Measurements from ENCODE around the gene SYNPO. TPM values are rescaled to one million over a fixed set of nuclear protein-coding genes. Genes with fewer than 3 reads are reported as not detected.

The SYNPO gene
- total RNA-seq, 4 donors from 2014 or later, result 3.8 to 8.5 (median 4.2) TPM

DNA sequence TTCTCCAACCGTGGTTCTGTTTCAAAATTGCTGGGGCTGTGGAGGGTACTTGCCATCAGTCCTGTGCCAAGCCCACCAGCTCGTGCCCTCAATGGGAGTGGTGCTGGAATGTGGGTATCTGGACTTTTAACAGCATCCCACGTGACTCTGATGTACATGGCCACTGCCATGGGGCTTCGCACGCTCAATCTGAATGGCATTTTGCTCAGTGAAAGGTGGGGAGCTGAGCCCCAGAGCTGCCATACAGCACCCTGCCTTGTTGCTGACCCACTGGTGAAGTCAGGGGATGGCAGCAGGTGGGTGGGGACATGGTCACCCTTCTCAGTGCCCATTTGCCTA, 16.6 kb upstream of the SYNPO start:
- intact Hi-C loops (cut with DNase I; ENCODE audit: low total_unique reads), result no loop called here
- 83 to 84% methylated on average over 5 of the region's 5 CpGs for WGBS, 2 donors
- DNase-seq (ENCODE audit: low spot score in 2 of 2), result no peak
- H3K4me3 ChIP-seq (ENCODE audit: low read depth, poor library complexity, severe bottlenecking), result no peak overlapping the region
- TF ChIP-seq, protein P1, sequence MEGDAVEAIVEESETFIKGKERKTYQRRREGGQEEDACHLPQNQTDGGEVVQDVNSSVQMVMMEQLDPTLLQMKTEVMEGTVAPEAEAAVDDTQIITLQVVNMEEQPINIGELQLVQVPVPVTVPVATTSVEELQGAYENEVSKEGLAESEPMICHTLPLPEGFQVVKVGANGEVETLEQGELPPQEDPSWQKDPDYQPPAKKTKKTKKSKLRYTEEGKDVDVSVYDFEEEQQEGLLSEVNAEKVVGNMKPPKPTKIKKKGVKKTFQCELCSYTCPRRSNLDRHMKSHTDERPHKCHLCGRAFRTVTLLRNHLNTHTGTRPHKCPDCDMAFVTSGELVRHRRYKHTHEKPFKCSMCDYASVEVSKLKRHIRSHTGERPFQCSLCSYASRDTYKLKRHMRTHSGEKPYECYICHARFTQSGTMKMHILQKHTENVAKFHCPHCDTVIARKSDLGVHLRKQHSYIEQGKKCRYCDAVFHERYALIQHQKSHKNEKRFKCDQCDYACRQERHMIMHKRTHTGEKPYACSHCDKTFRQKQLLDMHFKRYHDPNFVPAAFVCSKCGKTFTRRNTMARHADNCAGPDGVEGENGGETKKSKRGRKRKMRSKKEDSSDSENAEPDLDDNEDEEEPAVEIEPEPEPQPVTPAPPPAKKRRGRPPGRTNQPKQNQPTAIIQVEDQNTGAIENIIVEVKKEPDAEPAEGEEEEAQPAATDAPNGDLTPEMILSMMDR (IDR thresholded peaks at IDR 0.05), result no peak
- TF ChIP-seq POLR2A (IDR thresholded peaks at IDR 0.05), result no peak

DNA sequence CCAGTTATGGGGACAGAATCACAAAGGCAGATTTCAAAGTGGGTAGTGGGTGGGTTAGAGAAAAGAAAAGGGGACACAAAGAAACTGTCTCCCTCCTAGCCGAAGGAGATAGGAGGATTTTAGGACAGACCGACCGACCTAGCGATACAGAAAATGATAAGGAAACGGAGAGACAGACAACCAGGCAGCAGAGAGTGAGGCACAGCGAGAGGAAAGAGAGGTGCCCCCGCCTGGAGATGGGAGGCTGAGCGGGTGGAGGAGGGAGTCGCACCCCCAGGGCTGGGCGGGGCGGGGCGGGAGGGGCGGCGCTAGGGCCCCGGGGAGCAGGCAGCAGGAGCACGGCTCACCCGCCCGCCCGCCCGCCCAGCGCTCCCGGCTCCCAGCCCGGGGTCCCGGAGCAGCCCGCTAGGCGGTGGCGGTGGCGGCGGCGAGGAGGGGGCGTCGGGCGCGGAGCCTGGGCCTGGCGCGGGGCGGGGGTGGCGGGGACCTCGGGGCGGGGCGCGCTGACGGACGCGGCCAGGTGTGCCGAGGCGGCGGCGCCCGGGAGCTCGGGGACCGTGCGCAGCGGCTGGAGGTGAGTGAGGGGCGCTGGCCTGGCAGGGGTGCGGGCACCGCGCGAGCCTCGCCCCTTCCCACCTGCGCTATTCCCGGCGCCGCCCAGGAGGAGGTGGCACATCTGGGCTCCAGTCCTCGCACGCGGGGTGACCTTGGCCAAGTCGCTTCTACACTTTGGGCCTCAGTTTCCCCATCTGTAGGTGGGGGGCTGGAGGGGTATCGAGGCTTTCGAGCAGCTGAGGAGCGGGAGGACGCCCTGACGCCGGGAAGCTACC, 15.9 kb upstream of the SYNPO start:
- no peak for DNase-seq (ENCODE audit: low spot score in 2 of 2)
- peak overlapping the region; percentile 59 for H3K4me3 ChIP-seq (ENCODE audit: low read depth, poor library complexity, severe bottlenecking)
- WGBS, 2 donors, result 6 to 14% methylated on average over 23 to 47 of the region's 74 CpGs
- intact Hi-C loops (cut with DNase I; ENCODE audit: low total_unique reads), result no loop called here
- no peak for TF ChIP-seq POLR2A (IDR thresholded peaks at IDR 0.05)
- TF ChIP-seq, protein P1 (IDR thresholded peaks at IDR 0.05), result no peak

DNA sequence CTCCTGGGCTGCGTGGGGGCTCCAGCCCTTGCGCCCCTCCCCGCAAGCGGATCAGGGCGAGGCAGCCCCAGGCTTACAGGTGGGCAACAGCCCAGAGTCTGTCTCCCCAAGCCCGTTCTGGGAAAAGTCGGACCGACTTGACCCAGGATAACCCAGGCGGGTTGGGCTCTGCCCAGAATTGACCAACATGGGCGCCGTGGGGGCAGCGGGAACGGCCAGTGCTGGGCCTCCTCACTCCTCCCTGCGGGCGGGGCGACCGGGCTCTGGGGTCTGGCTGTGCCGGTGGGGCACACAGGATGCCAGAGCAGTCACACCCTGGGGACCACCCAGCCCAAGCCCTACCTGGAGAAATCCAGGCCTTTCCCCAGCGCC, 15.3 kb upstream of the SYNPO start:
- intact Hi-C loops (cut with DNase I; ENCODE audit: low total_unique reads), result no loop called here
- TF ChIP-seq, protein P1 (IDR thresholded peaks at IDR 0.05), result no peak
- no peak for TF ChIP-seq POLR2A (IDR thresholded peaks at IDR 0.05)
- WGBS, 2 donors, result 10 to 18% methylated on average over 10 to 17 of the region's 19 CpGs
- no peak for DNase-seq (ENCODE audit: low spot score in 2 of 2)
- H3K4me3 ChIP-seq (ENCODE audit: low read depth, poor library complexity, severe bottlenecking), result peak overlapping the region; percentile 59

DNA sequence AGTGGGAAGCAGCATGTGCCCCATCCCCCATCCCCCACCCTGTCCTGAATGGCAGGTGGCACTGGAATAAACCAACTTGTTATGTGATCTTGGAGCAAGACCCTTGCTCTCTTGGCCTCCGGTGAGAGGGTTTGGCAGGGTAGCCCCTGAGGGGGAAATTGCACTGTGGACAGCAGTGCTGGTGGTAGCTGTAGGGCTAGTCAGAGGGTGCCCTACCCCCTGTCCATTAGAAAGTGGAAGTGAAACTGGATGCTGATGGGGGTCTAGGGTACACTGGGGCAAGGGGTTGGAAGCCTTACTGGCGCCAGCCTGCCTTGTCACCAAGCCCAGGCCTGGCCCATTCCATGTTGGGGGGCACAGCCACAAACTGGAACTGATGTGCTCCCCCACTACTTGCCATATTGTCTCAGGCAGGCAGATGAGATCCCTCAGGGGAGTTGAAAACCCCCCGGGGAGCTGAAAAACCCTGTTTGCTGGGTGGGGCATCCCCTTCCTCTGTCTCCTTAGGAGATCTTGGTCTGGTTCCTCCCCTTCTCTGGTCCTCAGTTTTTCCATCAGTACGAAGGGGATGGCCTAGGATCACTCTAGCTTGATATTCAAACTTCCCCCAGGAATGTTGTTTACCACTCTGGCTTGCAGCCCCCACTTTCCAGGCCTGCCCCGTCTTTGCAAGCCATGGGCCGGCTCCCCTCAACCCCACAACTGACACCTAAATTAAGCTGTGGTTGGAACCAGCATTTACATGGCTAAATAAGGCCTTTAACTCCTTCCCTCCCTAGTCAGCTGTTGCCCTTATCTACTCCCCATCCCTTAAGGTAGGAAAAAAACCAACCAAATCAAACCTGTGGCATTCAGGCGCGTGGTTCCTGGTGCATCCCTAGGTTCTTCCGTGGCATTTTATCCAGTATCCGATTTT, 14.4 kb upstream of the SYNPO start:
- DNase-seq (ENCODE audit: low spot score in 2 of 2), result no peak
- TF ChIP-seq POLR2A (IDR thresholded peaks at IDR 0.05), result no peak
- TF ChIP-seq, protein P1 (IDR thresholded peaks at IDR 0.05), result no peak
- no peak overlapping the region for H3K4me3 ChIP-seq (ENCODE audit: low read depth, poor library complexity, severe bottlenecking)
- intact Hi-C loops (cut with DNase I; ENCODE audit: low total_unique reads), result no loop called here
- 69 to 70% methylated on average over 9 to 10 of the region's 10 CpGs for WGBS, 2 donors

DNA sequence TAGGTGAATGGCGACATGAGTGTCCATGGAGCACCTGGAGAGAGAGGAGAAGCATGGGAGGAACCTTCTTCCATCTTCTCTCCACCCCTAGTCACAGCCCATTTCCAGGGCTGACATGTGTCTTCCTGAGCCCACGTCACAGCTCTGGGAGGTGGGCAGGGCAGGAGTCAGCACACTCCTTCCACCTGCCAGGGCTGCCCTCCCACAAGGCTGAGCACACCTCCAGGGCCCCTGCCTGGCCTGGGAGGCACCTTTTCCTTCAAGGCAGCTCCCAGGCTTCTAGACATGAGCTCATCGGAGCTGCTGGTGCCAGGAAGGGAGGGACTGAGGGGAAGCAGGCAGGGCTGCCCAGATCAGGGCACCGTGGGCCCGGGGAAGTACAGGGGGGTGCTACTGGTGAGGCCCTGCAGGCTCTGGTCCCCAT, 13.6 kb upstream of the SYNPO start:
- whole genome bisulfite sequencing, 2 donors, result 37 to 48% methylated on average over 5 of the region's 5 CpGs

More for the DNA sequence above, 13.6 kb upstream of the SYNPO start:
- no peak for DNase-seq (ENCODE audit: low spot score in 2 of 2)
- no peak overlapping the region for H3K4me3 ChIP-seq (ENCODE audit: low read depth, poor library complexity, severe bottlenecking)
- TF ChIP-seq, protein P1 (IDR thresholded peaks at IDR 0.05), result no peak
- intact Hi-C loops (cut with DNase I; ENCODE audit: low total_unique reads), result no loop called here
